Fibroblast of mammary gland (primary cell): ENCODE data around the gene ACTRT2.

Experiments used
- DNase-seq: peaks from one replicate; pipeline ENCODE4 v3.0.0-alpha.2; 2010; ENCODE audit warnings: low read depth
- H3K4me3 ChIP-seq: 2 replicates; pipeline ENCODE4 v1.5.1; 2011; ENCODE audit warnings: low read depth, mild to moderate bottlenecking, low read length, moderate library complexity; ENCODE audit not compliant: control insufficient read depth
- TF ChIP-seq, protein P1 (sequence below): conservative IDR thresholded peaks from 2 replicates; pipeline ENCODE4 v1.5.1; 2011; ENCODE audit warnings: low read depth, low read length, inconsistent platforms; ENCODE audit not compliant: control insufficient read depth, insufficient read depth

ACTRT2 gene

DNA sequence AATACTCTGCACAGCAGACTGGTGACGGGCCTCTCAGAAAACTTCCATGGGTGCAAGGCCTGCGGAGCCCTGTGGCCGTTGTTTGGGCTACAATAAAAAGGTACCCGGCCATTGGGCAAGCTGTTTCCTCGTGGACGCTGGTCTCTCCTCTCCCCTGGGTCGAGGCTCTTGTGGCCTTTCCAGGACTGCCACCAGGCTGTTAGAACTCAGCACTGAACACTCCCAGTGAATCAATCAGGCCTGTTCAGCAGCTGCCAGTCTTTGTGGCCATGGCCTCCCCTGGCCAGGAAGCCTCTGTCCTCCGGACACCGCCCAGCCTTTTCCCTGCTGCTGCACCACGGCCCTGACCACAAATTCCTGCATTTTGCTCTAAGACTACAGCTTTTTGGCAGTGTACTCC lies 33.0 kb upstream of the ACTRT2 start:
- TF ChIP-seq, protein P1, sequence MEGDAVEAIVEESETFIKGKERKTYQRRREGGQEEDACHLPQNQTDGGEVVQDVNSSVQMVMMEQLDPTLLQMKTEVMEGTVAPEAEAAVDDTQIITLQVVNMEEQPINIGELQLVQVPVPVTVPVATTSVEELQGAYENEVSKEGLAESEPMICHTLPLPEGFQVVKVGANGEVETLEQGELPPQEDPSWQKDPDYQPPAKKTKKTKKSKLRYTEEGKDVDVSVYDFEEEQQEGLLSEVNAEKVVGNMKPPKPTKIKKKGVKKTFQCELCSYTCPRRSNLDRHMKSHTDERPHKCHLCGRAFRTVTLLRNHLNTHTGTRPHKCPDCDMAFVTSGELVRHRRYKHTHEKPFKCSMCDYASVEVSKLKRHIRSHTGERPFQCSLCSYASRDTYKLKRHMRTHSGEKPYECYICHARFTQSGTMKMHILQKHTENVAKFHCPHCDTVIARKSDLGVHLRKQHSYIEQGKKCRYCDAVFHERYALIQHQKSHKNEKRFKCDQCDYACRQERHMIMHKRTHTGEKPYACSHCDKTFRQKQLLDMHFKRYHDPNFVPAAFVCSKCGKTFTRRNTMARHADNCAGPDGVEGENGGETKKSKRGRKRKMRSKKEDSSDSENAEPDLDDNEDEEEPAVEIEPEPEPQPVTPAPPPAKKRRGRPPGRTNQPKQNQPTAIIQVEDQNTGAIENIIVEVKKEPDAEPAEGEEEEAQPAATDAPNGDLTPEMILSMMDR = no peak
- H3K4me3 ChIP-seq = no peak overlapping the region
- no peak for DNase-seq

DNA sequence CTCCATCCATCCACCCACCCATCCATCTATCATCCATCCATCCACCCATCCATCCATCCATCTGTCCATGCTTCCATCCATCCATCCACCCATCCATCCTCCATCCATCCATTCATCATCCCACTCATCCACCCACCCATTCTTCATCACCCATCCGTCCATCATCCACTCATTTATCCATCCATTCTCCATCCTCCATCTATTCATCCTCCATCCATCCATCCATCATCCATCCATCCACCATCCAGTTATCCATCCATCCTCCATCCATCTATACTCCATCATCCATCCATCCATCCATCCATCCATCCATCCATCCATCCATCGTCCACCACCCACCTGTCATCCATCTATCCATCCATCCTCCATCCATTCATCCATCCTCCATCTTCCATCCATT lies 32.1 kb upstream of the ACTRT2 start:
- DNase-seq = no peak
- H3K4me3 ChIP-seq = no peak overlapping the region
- TF ChIP-seq, protein P1 = no peak

DNA sequence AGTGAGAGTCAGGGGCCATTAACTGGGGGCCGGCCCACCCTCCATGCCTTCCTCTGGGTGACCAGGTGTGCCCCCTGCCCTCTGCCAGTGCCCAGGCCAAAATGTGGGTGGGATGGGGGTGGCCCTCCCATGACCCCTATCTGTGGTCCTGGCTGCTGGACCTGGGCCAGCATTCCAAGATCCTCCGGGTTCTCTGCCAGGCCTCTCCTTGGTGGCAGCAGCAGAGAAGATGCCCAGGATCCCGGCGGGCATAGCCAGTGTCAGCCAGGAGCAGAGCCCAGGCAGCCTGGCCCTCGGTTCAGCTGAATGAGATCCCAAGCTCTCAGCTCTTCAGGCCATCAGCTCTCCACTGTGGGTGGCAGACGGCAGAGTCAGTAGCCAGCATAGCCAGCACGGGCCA lies 31.3 kb upstream of the ACTRT2 start:
- no peak overlapping the region for H3K4me3 ChIP-seq
- TF ChIP-seq, protein P1 = no peak
- DNase-seq = no peak

DNA sequence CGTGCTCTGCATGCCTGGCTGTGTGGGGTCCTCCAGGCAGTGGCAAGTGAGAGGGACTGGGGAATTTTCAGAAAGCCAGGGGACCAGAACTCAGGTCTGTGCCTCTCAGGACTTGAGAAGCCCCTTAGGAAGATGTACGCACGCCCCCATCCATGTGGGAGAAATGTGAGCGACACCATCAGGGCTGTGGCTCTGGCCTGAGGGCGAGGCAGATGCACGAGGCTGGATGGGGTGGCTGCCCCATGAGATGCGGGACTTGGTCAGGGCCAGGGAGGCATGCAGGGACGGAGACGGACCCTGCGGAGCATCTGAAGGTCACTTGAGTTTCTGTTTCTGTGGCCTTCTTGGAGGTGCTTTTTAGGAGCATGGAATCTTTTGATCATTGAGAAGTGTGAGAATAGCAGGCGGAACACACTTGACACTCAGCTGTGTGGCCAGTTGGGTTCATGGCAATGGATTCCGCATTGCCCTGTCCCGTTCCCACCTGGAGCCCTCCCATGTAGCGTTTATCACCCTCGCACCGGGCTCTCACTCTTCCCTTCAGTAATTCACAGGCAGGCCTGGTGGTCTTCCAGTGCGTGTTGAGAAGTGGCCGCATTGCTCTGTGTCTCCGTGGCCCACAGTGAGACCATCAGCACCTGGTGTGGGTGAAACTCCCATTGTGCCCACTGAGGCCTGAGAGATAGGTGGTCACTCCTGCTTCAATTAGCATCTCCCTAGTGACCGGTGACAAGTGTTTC lies 30.7 kb upstream of the ACTRT2 start:
- TF ChIP-seq, protein P1 = no peak
- DNase-seq = no peak
- H3K4me3 ChIP-seq = no peak overlapping the region

DNA sequence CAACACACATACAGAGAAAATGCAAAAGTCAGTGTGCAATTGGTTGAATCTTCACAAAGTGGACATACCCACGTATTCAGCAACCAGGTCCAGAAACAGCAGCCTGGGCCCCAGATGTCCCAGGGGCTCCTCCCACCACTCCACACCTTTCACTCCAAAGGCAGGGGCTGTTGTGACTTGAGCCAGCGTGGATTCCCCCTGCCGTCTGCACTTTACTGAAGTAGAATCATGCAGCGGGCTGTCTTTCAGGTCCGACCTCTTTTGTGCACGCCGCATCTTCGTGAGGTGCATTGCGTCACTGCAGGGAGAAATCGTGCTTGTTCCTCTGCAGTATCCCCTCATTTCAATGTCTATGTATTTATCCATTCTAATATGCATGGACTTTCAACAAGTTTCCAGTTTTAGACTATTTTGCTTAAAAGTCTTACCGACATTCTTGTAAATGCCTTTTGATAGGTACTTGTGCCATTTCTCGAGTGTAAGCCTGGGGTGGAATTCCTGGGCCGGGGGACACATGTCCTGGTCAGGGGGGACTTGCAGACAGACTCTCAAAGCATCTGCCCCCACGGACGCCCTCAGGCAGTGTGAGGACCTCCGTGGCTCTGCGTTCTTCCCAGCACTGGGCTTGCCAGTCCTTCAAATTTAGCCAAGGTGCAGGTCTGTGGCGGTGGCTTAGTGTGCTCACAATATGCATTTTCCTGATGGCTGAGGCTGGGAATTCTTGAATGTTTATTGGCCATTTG lies 29.3 kb upstream of the ACTRT2 start:
- TF ChIP-seq, protein P1 = no peak
- DNase-seq = no peak
- H3K4me3 ChIP-seq = no peak overlapping the region

DNA sequence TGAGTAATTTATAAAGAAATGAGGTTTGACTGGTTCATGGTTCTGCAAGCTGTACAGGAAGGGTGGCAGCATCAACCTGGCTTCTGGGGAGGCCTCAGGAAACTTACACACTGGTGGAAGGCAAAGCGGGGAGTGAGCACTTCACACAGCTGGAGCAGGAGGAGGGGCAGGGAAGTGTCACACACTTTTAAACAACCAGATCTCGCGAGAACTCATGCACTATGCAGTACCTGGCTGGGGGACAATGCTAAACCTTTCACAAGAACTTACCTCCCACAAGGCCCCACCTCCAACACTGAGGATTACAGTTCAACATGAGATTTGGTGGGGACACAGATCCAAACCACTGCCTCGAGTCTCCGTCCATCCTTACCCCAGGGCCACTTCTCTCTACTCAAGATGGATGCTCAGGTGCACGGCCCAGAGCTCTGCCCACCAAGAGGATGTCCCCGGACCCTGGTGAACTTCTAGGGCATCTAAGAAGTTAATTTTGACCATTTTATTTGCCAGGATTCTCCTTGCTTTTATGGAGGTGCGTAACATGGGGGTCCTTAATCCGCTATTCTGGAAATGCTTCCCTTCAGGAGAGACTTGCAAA lies 22.7 kb upstream of the ACTRT2 start:
- no peak overlapping the region for H3K4me3 ChIP-seq
- TF ChIP-seq, protein P1 = no peak
- no peak for DNase-seq
